T-helper 17 cell (primary cell): ENCODE data around the gene OXCT1. TPM values are rescaled to one million over a fixed set of nuclear protein-coding genes. Genes with fewer than 3 reads are reported as not detected.
"Not testable (repeated sequence)": the region's sequence is repeated elsewhere in the genome, so short reads cannot be mapped to it uniquely, and the experiment has no call there.

ENCODE experiments used
- ATAC-seq: fragments of 150-1000 bp; cut with Tn5 transposase; 2 replicates; pipeline ENCODE4 v1.10.0; 2021; ENCODE audit warnings: mild to moderate bottlenecking, moderate library complexity
- DNase-seq, 3 donors: peaks; one replicate each; pipeline versions ENCODE4 v3.0.0 to v3.0.0-alpha.2; 2020 to 2021
- H3K9me3 ChIP-seq: one replicate; pipeline ENCODE4 v1.7.0; 2013; ENCODE audit warnings: low read length, mild to moderate bottlenecking; ENCODE audit not compliant: control insufficient read depth, poor library complexity, severe bottlenecking
- H3K27ac Mint-ChIP-seq: one replicate; pipeline ENCODE4 v1.8.0; 2022; ENCODE audit warnings: mild to moderate bottlenecking, moderate library complexity, mixed read lengths
- H3K27me3 Mint-ChIP-seq: one replicate; pipeline ENCODE4 v1.8.0; 2022; ENCODE audit warnings: mixed read lengths
- H3K36me3 Mint-ChIP-seq: one replicate; pipeline ENCODE4 v1.8.0; 2022; ENCODE audit warnings: low read depth, mixed read lengths
- H3K4me1 Mint-ChIP-seq: one replicate; pipeline ENCODE4 v1.8.0; 2022; ENCODE audit warnings: mild to moderate bottlenecking, mixed read lengths
- H3K4me3 Mint-ChIP-seq: one replicate; pipeline ENCODE4 v1.8.0; 2022; ENCODE audit warnings: mild to moderate bottlenecking, moderate library complexity, mixed read lengths
- total RNA-seq, 4 donors: library from RNA in 2 of 4; stranded (reverse) in 2 of 4; gene quantifications; one replicate each; pipeline ENCODE4 v1.2.3 and lab custom pipeline; 2022 to 2026

Gene OXCT1
- total RNA-seq, 2 donors from 2014 or later, result 24.4 to 26.5 TPM

GRCh38 chr5:41858890-41859289, 11.3 kb downstream of the OXCT1 start:
- Mint-ChIP-seq H3K4me3 (peak overlapping the region; percentile 36), H3K27ac (peak overlapping the region; percentile 87), H3K27me3 (no peaks in the 10 kb centered on the region), H3K4me1 (peaks cover 19% of the 10 kb centered on the region), H3K36me3 (peaks cover 2% of the 10 kb centered on the region)
- ATAC-seq (no peak), DNase-seq (no peak)
- H3K9me3 ChIP-seq, result no peaks in the 10 kb centered on the region

- H3K27ac Mint-ChIP-seq, result no peak overlapping the region
- ATAC-seq, result no peak
- H3K36me3 Mint-ChIP-seq, result peaks cover 2% of the 10 kb centered on the region
Measured at GRCh38 chr5:41857989-41858388, 12.2 kb downstream of the OXCT1 start.

DNA sequence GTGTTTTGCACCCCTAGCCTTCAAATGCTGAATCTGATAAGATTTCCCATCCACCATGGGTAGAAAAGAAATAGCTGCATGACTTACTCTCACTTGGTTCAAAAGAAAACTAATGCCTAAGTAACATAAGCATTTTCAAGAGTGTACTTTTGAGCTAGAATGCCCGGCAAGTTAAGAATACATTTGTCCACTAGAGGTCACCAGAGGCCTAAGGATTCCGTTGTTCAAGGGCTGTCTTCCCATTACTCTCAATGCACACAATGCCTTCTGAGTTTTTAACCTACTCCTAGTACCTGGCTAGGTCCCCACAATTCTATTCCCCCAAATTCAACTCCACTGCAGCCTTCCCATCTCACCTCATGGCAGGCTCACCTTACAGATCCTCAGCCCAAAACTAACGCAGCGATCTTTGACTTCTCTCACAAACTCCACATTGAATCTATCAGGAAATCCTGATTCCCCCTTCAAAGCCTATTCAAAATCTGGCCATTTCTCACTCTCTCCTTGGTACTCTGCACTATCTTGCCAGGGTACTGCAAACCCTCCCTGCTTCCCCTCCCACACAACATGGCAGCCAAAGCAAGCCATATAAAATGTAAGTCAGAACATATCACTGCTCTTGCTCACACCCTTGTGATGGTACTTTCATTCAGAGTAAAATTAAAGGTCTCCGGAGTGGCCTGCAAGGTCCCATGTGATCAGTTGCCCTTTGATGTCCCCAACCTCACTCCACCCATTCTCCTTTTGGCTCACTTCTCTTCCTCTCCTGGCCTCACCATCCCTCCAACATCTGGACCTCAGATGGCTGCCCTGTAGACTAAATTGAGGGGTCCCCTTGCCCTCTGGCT, 13.4 kb downstream of the OXCT1 start:
- no peak overlapping the region for H3K27ac Mint-ChIP-seq
- H3K4me3 Mint-ChIP-seq, result no peak overlapping the region
- DNase-seq (peak in 1 of 3 donors; percentile 48), ATAC-seq (peak; percentile 93)
- no peaks in the 10 kb centered on the region for H3K27me3 Mint-ChIP-seq
- peaks cover 11% of the 10 kb centered on the region for H3K4me1 Mint-ChIP-seq
- peaks cover 2% of the 10 kb centered on the region for H3K36me3 Mint-ChIP-seq
- H3K9me3 ChIP-seq, result no peaks in the 10 kb centered on the region

More at GRCh38 chr5:41857989-41858388, 12.2 kb downstream of the OXCT1 start:
- Mint-ChIP-seq H3K4me3 (no peak overlapping the region), H3K4me1 (peaks cover 12% of the 10 kb centered on the region), H3K27me3 (no peaks in the 10 kb centered on the region)
- no peaks in the 10 kb centered on the region for H3K9me3 ChIP-seq
- no peak for DNase-seq

DNA sequence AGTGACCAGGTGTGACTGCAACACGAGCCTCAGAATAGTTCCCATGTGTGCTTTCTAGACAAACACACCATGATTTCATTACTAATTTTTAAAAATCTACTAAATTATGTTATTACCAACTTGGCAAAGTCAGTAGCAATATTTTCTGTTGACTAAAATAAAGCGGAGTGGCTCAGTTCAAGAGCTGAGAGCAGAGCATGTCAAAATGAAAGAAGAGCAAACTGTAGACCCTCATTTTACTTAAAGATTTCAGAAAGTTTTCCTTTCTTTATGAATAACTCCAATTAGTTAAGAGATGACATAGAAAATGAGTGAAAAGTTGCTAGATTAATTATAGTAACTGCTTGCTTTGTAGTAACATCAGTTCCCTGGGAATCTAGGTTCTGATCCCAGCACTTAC, 17.9 kb downstream of the OXCT1 start:
- Mint-ChIP-seq H3K36me3 (peaks cover 16% of the 10 kb centered on the region), H3K27ac (no peak overlapping the region)

GRCh38 chr5:41851116-41851515, 19.1 kb downstream of the OXCT1 start:
- ATAC-seq, result no peak
- Mint-ChIP-seq H3K27me3 (no peaks in the 10 kb centered on the region), H3K4me1 (peaks cover 7% of the 10 kb centered on the region), H3K4me3 (no peak overlapping the region), H3K36me3 (peaks cover 16% of the 10 kb centered on the region), H3K27ac (no peak overlapping the region)
- DNase-seq, result no peak
- H3K9me3 ChIP-seq, result no peaks in the 10 kb centered on the region

More for the DNA sequence above, 17.9 kb downstream of the OXCT1 start:
- Mint-ChIP-seq H3K4me1 (peaks cover 8% of the 10 kb centered on the region), H3K4me3 (no peak overlapping the region), H3K27me3 (no peaks in the 10 kb centered on the region)
- DNase-seq, result no peak
- H3K9me3 ChIP-seq, result no peaks in the 10 kb centered on the region
- no peak for ATAC-seq

GRCh38 chr5:41848983-41849382, 21.2 kb downstream of the OXCT1 start:
- H3K27ac Mint-ChIP-seq, result no peak overlapping the region
- no peaks in the 10 kb centered on the region for H3K27me3 Mint-ChIP-seq
- H3K4me1 Mint-ChIP-seq, result peaks cover 7% of the 10 kb centered on the region
- DNase-seq (no peak), ATAC-seq (no peak)
- no peaks in the 10 kb centered on the region for H3K9me3 ChIP-seq
- H3K36me3 Mint-ChIP-seq, result peaks cover 16% of the 10 kb centered on the region
- no peak overlapping the region for H3K4me3 Mint-ChIP-seq

DNA sequence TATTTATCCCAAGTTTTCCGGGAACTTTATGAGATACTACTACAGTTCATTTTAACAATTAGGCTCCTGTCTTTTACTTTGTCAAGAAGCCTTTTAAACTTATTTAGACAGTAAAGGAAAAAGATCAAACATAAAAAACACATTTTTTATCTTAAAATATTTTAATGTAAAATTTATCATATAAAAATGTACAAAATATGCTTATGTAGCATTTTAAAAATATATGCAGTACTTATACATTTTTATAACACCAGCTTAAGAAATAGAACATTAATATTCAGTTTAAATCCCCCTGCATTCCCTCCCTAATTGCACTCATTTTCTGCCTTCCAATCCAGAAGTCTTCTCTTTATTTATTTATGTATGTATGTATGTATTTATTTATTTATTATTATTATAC, 24.5 kb downstream of the OXCT1 start:
- not testable (repeated sequence) for H3K27me3 Mint-ChIP-seq, H3K27ac Mint-ChIP-seq, H3K4me1 Mint-ChIP-seq, H3K9me3 ChIP-seq, DNase-seq, ATAC-seq, H3K4me3 Mint-ChIP-seq
- H3K36me3 Mint-ChIP-seq, result peaks cover 11% of the 10 kb centered on the region

GRCh38 chr5:41844502-41844901, 25.7 kb downstream of the OXCT1 start:
- H3K27me3 Mint-ChIP-seq, result no peaks in the 10 kb centered on the region
- DNase-seq, result no peak
- no peak overlapping the region for H3K27ac Mint-ChIP-seq
- peaks cover 6% of the 10 kb centered on the region for H3K36me3 Mint-ChIP-seq
- no peak overlapping the region for H3K4me3 Mint-ChIP-seq
- no peak for ATAC-seq
- peaks cover 3% of the 10 kb centered on the region for H3K4me1 Mint-ChIP-seq
- no peaks in the 10 kb centered on the region for H3K9me3 ChIP-seq

DNA sequence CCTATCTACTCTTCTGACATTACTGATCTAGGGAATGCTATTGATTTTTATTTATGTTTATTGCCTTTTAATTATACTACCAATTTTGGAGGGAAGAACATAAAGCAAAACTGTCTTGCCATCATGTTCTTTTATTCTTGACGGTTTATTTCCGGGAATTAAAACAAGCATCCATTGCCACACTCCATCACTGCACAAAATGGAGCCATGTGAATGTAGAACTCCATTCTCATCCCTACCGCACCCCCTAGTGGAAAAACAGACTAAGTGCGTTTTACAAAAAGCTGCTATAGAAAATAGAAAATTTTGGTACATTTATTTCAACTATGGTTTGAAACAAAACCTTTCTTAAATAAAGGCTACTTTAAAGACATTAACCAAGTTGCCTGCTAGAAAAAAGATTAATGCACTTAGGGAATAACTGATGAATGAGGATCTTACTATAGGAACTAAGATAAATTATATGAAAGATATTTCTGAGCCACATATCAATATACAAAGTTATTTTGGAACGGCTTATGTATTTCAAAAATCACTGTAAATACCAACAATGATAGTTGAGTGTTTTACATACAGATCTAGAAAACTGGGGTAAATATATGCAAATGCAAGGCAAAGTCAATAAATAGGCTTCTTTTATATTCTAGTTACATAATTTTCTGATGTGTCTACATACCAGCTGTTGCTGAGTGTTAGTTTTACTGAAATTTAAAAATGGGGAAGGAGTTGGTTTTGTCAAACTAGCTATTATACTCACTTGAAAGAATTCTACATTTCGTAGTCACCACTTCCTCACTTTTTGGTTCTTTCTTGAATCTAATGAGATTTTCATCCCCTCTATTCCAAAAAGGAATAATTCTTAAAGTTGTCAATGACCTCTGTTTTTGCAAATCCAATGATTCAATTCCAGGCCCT, 26.5 kb downstream of the OXCT1 start:
- ATAC-seq (peak; percentile 77), DNase-seq (no peak)
- Mint-ChIP-seq H3K4me3 (no peak overlapping the region), H3K27me3 (no peaks in the 10 kb centered on the region), H3K36me3 (peaks cover 2% of the 10 kb centered on the region), H3K4me1 (no peaks in the 10 kb centered on the region), H3K27ac (no peak overlapping the region)
- no peaks in the 10 kb centered on the region for H3K9me3 ChIP-seq

- Mint-ChIP-seq H3K4me3 (no peak overlapping the region), H3K27ac (no peak overlapping the region)
Measured at GRCh38 chr5:41842777-41843176, 27.4 kb downstream of the OXCT1 start.

DNA sequence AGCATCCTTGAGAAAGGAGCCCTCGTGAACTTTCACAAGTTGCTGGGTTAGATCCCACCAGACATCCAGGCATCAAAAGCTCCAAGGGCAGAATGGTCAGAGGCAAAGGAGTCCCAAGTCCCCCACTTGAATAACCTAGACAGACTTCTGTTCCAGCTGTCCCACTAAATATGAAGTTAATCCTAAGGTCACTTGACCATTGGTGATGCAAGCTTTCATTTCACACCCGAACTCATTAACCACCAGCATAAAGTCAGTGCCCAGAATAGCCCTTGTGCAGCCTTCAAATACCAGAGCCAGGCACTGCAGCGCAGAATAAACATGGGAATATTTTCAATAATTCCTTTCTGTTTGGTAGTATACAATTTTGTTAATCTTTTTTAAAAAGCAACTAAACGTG, 28.9 kb downstream of the OXCT1 start:
- Mint-ChIP-seq H3K27me3 (no peaks in the 10 kb centered on the region), H3K4me1 (peaks cover 3% of the 10 kb centered on the region), H3K4me3 (no peak overlapping the region), H3K36me3 (peaks cover 2% of the 10 kb centered on the region), H3K27ac (no peak overlapping the region)
- no peak for DNase-seq
- ATAC-seq, result no peak
- no peaks in the 10 kb centered on the region for H3K9me3 ChIP-seq

More at GRCh38 chr5:41842777-41843176, 27.4 kb downstream of the OXCT1 start:
- H3K27me3 Mint-ChIP-seq, result no peaks in the 10 kb centered on the region
- DNase-seq (no peak), ATAC-seq (no peak)
- H3K9me3 ChIP-seq, result no peaks in the 10 kb centered on the region
- H3K36me3 Mint-ChIP-seq, result peaks cover 2% of the 10 kb centered on the region
- no peaks in the 10 kb centered on the region for H3K4me1 Mint-ChIP-seq

DNA sequence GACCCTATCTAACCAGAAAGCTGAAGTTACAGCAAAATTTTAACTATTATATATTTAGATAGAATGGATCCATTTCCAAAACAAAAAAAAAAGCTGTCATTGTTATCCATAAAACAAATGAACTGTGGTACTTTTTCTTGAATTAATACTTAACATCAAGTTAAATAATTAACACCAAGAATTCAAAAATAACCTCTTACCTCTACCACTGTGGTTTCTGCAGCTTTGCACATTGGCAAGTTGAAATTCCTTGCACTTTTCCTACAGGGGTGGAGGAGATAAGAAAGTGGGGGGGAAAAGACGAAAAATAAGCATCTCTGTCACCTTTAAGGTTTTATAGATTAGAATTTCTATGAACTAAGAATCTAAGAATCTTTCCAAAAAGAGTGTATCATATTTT, 30.0 kb downstream of the OXCT1 start:
- Mint-ChIP-seq H3K36me3 (peaks cover 2% of the 10 kb centered on the region), H3K4me1 (peaks cover 3% of the 10 kb centered on the region)
- DNase-seq, result no peak

GRCh38 chr5:41837793-41838192, 32.4 kb downstream of the OXCT1 start:
- H3K9me3 ChIP-seq, result no peaks in the 10 kb centered on the region
- Mint-ChIP-seq H3K4me3 (no peak overlapping the region), H3K4me1 (peaks cover 21% of the 10 kb centered on the region), H3K36me3 (peaks cover 12% of the 10 kb centered on the region), H3K27ac (peak overlapping the region; percentile 49), H3K27me3 (no peaks in the 10 kb centered on the region)
- no peak for DNase-seq
- no peak for ATAC-seq

More for the DNA sequence above, 30.0 kb downstream of the OXCT1 start:
- Mint-ChIP-seq H3K27me3 (no peaks in the 10 kb centered on the region), H3K27ac (peak overlapping the region; percentile 3), H3K4me3 (no peak overlapping the region)
- no peaks in the 10 kb centered on the region for H3K9me3 ChIP-seq
- ATAC-seq, result no peak
